Colonic mucosa (tissue), 4 donors: ENCODE data around the gene LPCAT3. TPM values are rescaled to one million over a fixed set of nuclear protein-coding genes. Genes with fewer than 3 reads are reported as not detected.

ENCODE experiments used
- DNase-seq: peaks from one replicate; pipeline ENCODE4 v3.0.0-alpha.2; 2020
- H3K27ac ChIP-seq: fragments of 200-600 bp; one replicate; pipeline ENCODE4 v1.8.0; 2021
- H3K27me3 ChIP-seq: fragments of 200-600 bp; one replicate; pipeline ENCODE4 v1.8.0; 2021
- H3K36me3 ChIP-seq: fragments of 200-600 bp; one replicate; pipeline ENCODE4 v1.8.0; 2021
- H3K4me1 ChIP-seq: fragments of 200-600 bp; one replicate; pipeline ENCODE4 v1.8.0; 2021; ENCODE audit warnings: mild to moderate bottlenecking
- H3K4me3 ChIP-seq: fragments of 200-600 bp; one replicate; pipeline ENCODE4 v1.8.0; 2021
- H3K9ac ChIP-seq, 2 donors: one replicate each; pipeline ENCODE4 v1.7.0; 2013; ENCODE audit warnings: control low read depth in 2 of 2, low read depth in 2 of 2, low read length in 2 of 2
- H3K9me3 ChIP-seq: fragments of 200-600 bp; one replicate; pipeline ENCODE4 v1.8.0; 2021
- intact Hi-C: fragments of 100-400 bp; cut with DNase I; formaldehyde crosslinking; loops from one replicate; pipeline ENCODE4 v1.14.1; 2022
- microRNA-seq: library from miRNA; unstranded; fragments of <30 nt; microRNA quantifications from one replicate; pipeline ENCODE4, GENCODE V29; 2019
- total RNA-seq, 2 donors: library from RNA; stranded (reverse); fragmentation: NEBNext Ultra II Directional in 1 of 2; extraction: Animal tissue kit (Norgen Biotek cat#: 25700) in 1 of 2; gene quantifications; one replicate each; pipeline ENCODE4 v1.2.1, GENCODE V29; 2021
- TF ChIP-seq, protein P1 (sequence below): fragments of 200-600 bp; IDR thresholded peaks from one replicate; pipeline ENCODE4 v1.8.0; 2022; ENCODE audit warnings: antibody characterized with exemption, mild to moderate bottlenecking
- donor health status: healthy.
- donor health status: DM: no; HTN: no; CAD: no.
- donor health status: DM: no; HTN: no; CAD: no.

The LPCAT3 gene
- total RNA-seq, 2 donors from 2014 or later, result 71.8 to 77.9 TPM

DNA sequence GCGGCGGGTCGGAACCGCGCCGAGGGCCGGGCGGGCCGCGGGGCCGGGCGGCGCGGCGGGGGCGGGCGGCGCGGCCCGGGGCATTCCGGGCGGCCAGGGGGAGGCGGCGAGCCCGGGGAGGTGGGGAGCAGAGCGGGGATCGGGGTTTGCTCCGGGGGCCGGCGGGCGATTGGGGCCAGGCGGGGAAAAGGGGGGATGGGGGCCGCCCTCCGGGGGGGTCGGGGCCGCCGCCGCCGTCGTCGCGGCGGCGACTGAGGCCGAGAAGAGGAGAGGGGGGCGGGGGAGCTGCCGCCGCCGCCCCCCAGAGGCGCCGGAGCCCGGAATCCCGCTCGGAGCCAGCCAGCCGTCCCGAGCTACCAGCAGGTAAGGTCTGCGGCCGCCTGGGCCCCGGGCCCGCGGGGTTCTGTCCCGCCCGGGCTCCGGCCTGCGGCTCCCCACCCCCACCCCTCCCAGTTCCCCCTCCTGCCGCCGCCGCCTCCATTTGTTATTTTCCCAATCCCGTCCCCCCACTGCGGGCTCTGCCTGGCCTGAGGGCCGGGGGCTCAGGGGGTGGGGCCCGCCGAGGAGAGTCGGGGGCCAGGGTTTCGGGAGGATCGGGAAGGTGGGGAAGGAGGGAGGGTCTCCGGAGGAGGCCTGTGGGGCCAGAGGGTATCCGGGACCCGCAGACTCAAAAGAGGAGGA lies 90.1 kb downstream of the LPCAT3 start:
- DNase-seq, result no peak
- Histone ChIP-seq H3K36me3 (no peaks in the 10 kb centered on the region), H3K27ac (peak overlapping the region; percentile 81), H3K27me3 (no peaks in the 10 kb centered on the region), H3K4me3 (peak overlapping the region; percentile 74), H3K9ac (peak overlapping the region; percentile 87 to 97), H3K4me1 (peaks cover 14% of the 10 kb centered on the region), H3K9me3 (no peaks in the 10 kb centered on the region)
- intact Hi-C loops, result no loop called here
- TF ChIP-seq, protein P1, sequence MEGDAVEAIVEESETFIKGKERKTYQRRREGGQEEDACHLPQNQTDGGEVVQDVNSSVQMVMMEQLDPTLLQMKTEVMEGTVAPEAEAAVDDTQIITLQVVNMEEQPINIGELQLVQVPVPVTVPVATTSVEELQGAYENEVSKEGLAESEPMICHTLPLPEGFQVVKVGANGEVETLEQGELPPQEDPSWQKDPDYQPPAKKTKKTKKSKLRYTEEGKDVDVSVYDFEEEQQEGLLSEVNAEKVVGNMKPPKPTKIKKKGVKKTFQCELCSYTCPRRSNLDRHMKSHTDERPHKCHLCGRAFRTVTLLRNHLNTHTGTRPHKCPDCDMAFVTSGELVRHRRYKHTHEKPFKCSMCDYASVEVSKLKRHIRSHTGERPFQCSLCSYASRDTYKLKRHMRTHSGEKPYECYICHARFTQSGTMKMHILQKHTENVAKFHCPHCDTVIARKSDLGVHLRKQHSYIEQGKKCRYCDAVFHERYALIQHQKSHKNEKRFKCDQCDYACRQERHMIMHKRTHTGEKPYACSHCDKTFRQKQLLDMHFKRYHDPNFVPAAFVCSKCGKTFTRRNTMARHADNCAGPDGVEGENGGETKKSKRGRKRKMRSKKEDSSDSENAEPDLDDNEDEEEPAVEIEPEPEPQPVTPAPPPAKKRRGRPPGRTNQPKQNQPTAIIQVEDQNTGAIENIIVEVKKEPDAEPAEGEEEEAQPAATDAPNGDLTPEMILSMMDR, result no peak

DNA sequence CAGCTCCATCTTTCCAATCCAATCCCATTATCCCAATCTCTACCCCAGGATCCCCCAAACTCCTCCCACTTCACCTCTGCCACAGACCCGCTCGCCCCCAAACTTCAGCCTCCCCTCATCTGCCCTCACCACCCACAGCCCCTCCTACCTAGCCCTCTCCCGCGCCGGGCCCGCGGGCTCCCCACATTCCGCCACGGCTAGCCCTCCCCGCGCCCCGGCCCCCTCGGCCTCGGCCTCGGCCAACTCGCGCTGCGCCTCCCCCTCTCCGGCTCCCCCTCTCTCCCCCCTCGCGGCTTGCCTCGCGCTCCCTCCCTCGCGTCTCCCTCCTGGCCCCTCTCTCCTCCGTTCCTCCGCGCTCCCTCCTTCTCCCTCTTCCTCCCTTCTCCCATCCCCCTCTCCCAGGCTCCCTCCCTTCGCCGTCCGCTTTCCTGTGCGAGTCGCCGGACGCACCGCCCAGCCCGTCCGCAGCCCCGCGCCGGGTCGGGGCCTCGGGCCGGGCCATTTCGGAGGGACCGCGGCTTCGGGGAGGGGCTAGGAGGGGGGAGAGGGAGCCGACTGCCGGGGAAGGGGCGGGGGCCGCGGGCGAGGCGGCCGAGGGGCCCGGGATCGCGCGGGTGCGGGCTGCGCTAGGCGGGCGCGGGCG lies 90.8 kb downstream of the LPCAT3 start, which contains the start of gene ATN1:
Gene ATN1, plus strand, starts transcription at position 581 of the 643 bp plus-strand sequence. CDS start 6,043 bp downstream, outside the sequence.
- TF ChIP-seq, protein P1, result no peak
- DNase-seq, result peak; percentile 79
- Histone ChIP-seq H3K9ac (peak within 1 kb of the TSS; percentile 87 to 97), H3K4me3 (peak within 1 kb of the TSS; percentile 74), H3K27me3 (no peaks in the 10 kb centered on the region), H3K4me1 (peaks cover 14% of the 10 kb centered on the region), H3K27ac (peak within 1 kb of the TSS; percentile 90), H3K9me3 (no peaks in the 10 kb centered on the region), H3K36me3 (no peaks in the 10 kb centered on the region)
- intact Hi-C loops, result no loop called here

Small RNA genes within 50 kb of the gene (microRNA-seq; reads per million reads assigned to microRNA genes)
- gene MIR141 (1,040 reads per million, percentile 81 among the genes with 10 or more reads in this experiment), gene MIR200C (54,024 reads per million, percentile 99 among the genes with 10 or more reads in this experiment)

Other genes starting within 250 kb of the LPCAT3 start
- gene LAG3, start 246.0 kb downstream of the LPCAT3 start, total RNA-seq, result 1 to 10 TPM; 1.0 to 1.2 TPM
- 10 to 100 TPM in 1 of 2 donors, 1 to 10 TPM in 1; 6.2 to 13.4 TPM for gene CD4, start 228.9 kb downstream of the LPCAT3 start, total RNA-seq
- gene GPR162, start 196.7 kb downstream of the LPCAT3 start, total RNA-seq, result 1 to 10 TPM; 1.9 to 2.7 TPM
- 1 to 10 TPM; 4.4 to 5.3 TPM for gene P3H3, start 190.1 kb downstream of the LPCAT3 start, total RNA-seq
- under 1 TPM; 0.62 to 0.72 TPM for gene GNB3, start 177.6 kb downstream of the LPCAT3 start, total RNA-seq
- 10 to 100 TPM; 11.4 to 63.7 TPM for gene CDCA3, start 167.2 kb downstream of the LPCAT3 start, total RNA-seq
- gene USP5, start 166.3 kb downstream of the LPCAT3 start, total RNA-seq, result 100 to 1,000 TPM in 1 of 2 donors, 10 to 100 TPM in 1; 82.6 to 132 TPM
- 1,000 to 10,000 TPM; 1,097 to 1,106 TPM for gene TPI1, start 150.9 kb downstream of the LPCAT3 start, total RNA-seq
- 10 to 100 TPM in 1 of 2 donors, 1 to 10 TPM in 1; 8.4 to 19.8 TPM for gene SPSB2, start 145.2 kb downstream of the LPCAT3 start, total RNA-seq
- gene LRRC23, start 113.7 kb downstream of the LPCAT3 start, total RNA-seq, result 1 to 10 TPM; 7.3 to 8.0 TPM
- gene ENO2, start 103.9 kb downstream of the LPCAT3 start, total RNA-seq, result 10 to 100 TPM in 1 of 2 donors, 1 to 10 TPM in 1; 7.6 to 15.7 TPM
- gene ATN1, start 90.5 kb downstream of the LPCAT3 start, total RNA-seq, result 100 to 1,000 TPM in 1 of 2 donors, 10 to 100 TPM in 1; 67.5 to 103 TPM
- not detected for gene RNU7-1, start 74.7 kb downstream of the LPCAT3 start, total RNA-seq
- 100 to 1,000 TPM; 114 to 206 TPM for gene C12orf57, start 74.5 kb downstream of the LPCAT3 start, total RNA-seq
- 10 to 100 TPM; 44.8 to 48.1 TPM for gene PTPN6, start 67.1 kb downstream of the LPCAT3 start, total RNA-seq
- gene PHB2, start 47.8 kb downstream of the LPCAT3 start, total RNA-seq, result 100 to 1,000 TPM; 233 to 323 TPM
- 10 to 100 TPM; 27.2 to 62.3 TPM for gene EMG1, start 47.6 kb downstream of the LPCAT3 start, total RNA-seq
- 10 to 100 TPM; 35.8 to 97.2 TPM for gene C1S, start 42.2 kb upstream of the LPCAT3 start, total RNA-seq
- gene C1R, start 74.0 kb upstream of the LPCAT3 start, total RNA-seq, result 100 to 1,000 TPM in 1 of 2 donors, 10 to 100 TPM in 1; 40.1 to 104 TPM
- gene C1RL, start 90.7 kb upstream of the LPCAT3 start, total RNA-seq, result 10 to 100 TPM; 39.5 to 39.7 TPM
- gene RBP5, start 110.4 kb upstream of the LPCAT3 start, total RNA-seq, result 1 to 10 TPM; 2.4 to 3.7 TPM
- 10 to 100 TPM; 13.6 to 17.0 TPM for gene CLSTN3, start 111.9 kb upstream of the LPCAT3 start, total RNA-seq
- 10 to 100 TPM; 31.4 to 35.4 TPM for gene PEX5, start 171.2 kb upstream of the LPCAT3 start, total RNA-seq